ENCODE data around the gene NBEAL2.

The NBEAL2 gene

GRCh38 chr3:47001731-47002170 is 22.3 kb downstream of the NBEAL2 start:
- Histone ChIP-seq H3K27ac (no peak overlapping the region), H3K36me3 (ENCODE audit: insufficient read depth, low read length) (no peaks in the 10 kb centered on the region), H3K9ac (ENCODE audit: insufficient read length) (no peak overlapping the region), H3K4me3 (no peak overlapping the region), H3K9me3 (ENCODE audit: low read depth, low read length) (no peaks in the 10 kb centered on the region)
- no peak for DNase-seq (ENCODE audit: low read depth, low spot score)
- TF ChIP-seq EZH2 (IDR thresholded peaks at IDR 0.05), result no peak
- no peak for TF ChIP-seq POLR2AphosphoS5 (IDR thresholded peaks at IDR 0.05; ENCODE audit: borderline replicate concordance, low read depth, low read length)
- TF ChIP-seq FOXP2 (optimal IDR thresholded peaks at IDR 0.05; ENCODE audit: control extremely low read depth, extremely low read length, insufficient read depth), result no peak

GRCh38 chr3:47002171-47003055 is 22.9 kb downstream of the NBEAL2 start:
- no peak overlapping the region for H3K9ac ChIP-seq (ENCODE audit: insufficient read length)
- TF ChIP-seq FOXP2 (optimal IDR thresholded peaks at IDR 0.05; ENCODE audit: control extremely low read depth, extremely low read length, insufficient read depth) (no peak), EZH2 (IDR thresholded peaks at IDR 0.05) (no peak)
- H3K4me3 ChIP-seq, result no peak overlapping the region
- no peaks in the 10 kb centered on the region for H3K36me3 ChIP-seq (ENCODE audit: insufficient read depth, low read length)
- H3K27ac ChIP-seq, result no peak overlapping the region
- no peak for DNase-seq (ENCODE audit: low read depth, low spot score)
- no peaks in the 10 kb centered on the region for H3K9me3 ChIP-seq (ENCODE audit: low read depth, low read length)

DNA sequence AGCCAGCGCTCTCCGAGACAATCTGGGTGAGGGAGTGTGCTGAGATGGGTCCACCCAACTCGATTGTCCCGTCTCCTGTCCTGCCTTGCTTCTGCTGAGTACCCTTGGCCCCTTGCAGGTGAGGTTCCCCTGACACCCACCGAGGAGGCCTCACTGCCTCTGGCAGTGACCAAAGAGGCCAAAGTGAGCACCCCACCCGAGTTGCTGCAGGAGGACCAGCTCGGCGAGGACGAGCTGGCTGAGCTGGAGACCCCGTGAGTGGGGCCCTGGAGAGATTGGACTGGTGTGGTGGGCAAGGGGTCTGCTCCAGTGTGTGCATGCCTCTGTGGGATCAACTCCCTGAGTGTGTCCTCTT is 23.6 kb downstream of the NBEAL2 start:
- no peak for DNase-seq (ENCODE audit: low read depth, low spot score)
- Histone ChIP-seq H3K36me3 (ENCODE audit: insufficient read depth, low read length) (no peaks in the 10 kb centered on the region), H3K9me3 (ENCODE audit: low read depth, low read length) (no peaks in the 10 kb centered on the region), H3K27ac (no peak overlapping the region), H3K4me3 (no peak overlapping the region), H3K9ac (ENCODE audit: insufficient read length) (no peak overlapping the region)
- TF ChIP-seq EZH2 (IDR thresholded peaks at IDR 0.05), result no peak
- no peak for TF ChIP-seq FOXP2 (optimal IDR thresholded peaks at IDR 0.05; ENCODE audit: control extremely low read depth, extremely low read length, insufficient read depth)
- no peak for TF ChIP-seq POLR2AphosphoS5 (IDR thresholded peaks at IDR 0.05; ENCODE audit: borderline replicate concordance, low read depth, low read length)

GRCh38 chr3:47003461-47004368 is 24.2 kb downstream of the NBEAL2 start:
- no peak for DNase-seq (ENCODE audit: low read depth, low spot score)
- Histone ChIP-seq H3K36me3 (ENCODE audit: insufficient read depth, low read length) (no peaks in the 10 kb centered on the region), H3K27ac (no peak overlapping the region), H3K9me3 (ENCODE audit: low read depth, low read length) (no peaks in the 10 kb centered on the region), H3K9ac (ENCODE audit: insufficient read length) (no peak overlapping the region), H3K4me3 (no peak overlapping the region)
- TF ChIP-seq FOXP2 (optimal IDR thresholded peaks at IDR 0.05; ENCODE audit: control extremely low read depth, extremely low read length, insufficient read depth), result no peak
- TF ChIP-seq POLR2AphosphoS5 (IDR thresholded peaks at IDR 0.05; ENCODE audit: borderline replicate concordance, low read depth, low read length), result no peak
- no peak for TF ChIP-seq EZH2 (IDR thresholded peaks at IDR 0.05)

DNA sequence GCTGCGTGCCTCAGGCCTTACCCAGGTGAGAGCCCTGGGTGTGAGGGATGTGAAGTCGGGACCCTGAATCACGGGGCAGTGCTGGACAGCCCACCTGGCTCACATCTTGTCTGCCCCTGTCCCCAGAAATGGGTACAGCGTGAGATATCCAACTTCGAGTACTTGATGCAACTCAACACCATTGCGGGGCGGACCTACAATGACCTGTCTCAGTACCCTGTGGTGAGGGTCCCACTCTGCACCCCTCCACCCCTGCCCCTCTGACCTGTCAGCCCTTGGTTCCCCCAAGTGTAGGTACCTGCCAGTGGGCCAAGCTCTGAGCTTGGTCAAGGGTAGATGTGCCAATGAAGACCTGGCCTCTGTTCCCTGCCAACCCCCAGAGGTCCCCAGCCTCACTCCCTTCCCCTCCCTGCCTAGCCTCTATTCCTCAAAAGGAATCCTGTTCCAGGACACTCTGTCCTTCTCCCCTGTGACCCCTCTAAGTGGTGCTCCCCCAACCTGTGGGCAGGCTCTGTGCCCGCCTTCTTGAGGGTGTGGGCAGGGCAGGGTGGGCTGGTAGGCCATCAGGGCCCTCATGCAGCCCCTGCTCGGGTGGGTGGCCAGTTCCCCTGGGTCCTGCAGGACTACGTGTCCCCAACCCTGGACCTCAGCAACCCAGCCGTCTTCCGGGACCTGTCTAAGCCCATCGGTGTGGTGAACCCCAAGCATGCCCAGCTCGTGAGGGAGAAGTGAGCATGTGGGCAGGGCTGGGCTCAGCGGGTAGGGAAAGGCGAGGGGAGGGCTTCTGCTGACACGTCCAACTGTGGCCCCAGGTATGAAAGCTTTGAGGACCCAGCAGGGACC is 25.1 kb downstream of the NBEAL2 start:
- Histone ChIP-seq H3K9ac (ENCODE audit: insufficient read length) (no peak overlapping the region), H3K27ac (no peak overlapping the region), H3K9me3 (ENCODE audit: low read depth, low read length) (no peaks in the 10 kb centered on the region), H3K36me3 (ENCODE audit: insufficient read depth, low read length) (no peaks in the 10 kb centered on the region), H3K4me3 (no peak overlapping the region)
- TF ChIP-seq POLR2AphosphoS5 (IDR thresholded peaks at IDR 0.05; ENCODE audit: borderline replicate concordance, low read depth, low read length) (no peak), FOXP2 (optimal IDR thresholded peaks at IDR 0.05; ENCODE audit: control extremely low read depth, extremely low read length, insufficient read depth) (no peak), EZH2 (IDR thresholded peaks at IDR 0.05) (no peak)
- no peak for DNase-seq (ENCODE audit: low read depth, low spot score)

DNA sequence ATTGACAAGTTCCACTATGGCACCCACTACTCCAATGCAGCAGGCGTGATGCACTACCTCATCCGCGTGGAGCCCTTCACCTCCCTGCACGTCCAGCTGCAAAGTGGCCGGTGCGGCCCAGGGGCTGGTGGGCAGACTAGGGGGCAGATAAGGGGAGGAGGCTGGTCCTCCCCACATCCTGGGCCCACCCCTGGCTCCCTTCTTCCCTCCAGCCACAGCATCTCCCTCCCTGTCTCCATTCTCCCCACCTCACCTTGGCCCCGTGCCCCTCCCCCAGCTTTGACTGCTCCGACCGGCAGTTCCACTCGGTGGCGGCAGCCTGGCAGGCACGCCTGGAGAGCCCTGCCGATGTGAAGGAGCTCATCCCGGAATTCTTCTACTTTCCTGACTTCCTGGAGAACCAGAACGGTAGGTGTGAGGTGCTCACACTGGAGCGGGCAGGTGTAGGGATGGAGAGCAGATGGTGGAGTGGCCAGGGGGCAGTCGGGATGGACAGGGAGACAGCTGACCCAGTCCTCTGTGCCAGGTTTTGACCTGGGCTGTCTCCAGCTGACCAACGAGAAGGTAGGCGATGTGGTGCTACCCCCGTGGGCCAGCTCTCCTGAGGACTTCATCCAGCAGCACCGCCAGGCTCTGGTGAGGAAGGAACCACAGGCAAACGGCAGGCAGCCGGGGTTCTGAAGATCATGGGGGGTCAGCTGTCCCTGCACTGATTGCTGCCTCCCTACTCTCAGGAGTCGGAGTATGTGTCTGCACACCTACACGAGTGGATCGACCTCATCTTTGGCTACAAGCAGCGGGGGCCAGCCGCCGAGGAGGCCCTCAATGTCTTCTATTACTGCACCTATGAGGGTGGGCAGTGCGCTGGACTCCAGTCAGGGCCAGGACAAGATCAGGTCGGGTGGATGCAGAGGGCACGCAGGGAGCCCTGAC is 26.0 kb downstream of the NBEAL2 start:
- H3K9ac ChIP-seq (ENCODE audit: insufficient read length), result no peak overlapping the region
- no peaks in the 10 kb centered on the region for H3K9me3 ChIP-seq (ENCODE audit: low read depth, low read length)
- H3K4me3 ChIP-seq, result no peak overlapping the region
- TF ChIP-seq POLR2AphosphoS5 (IDR thresholded peaks at IDR 0.05; ENCODE audit: borderline replicate concordance, low read depth, low read length) (no peak), EZH2 (IDR thresholded peaks at IDR 0.05) (no peak), FOXP2 (optimal IDR thresholded peaks at IDR 0.05; ENCODE audit: control extremely low read depth, extremely low read length, insufficient read depth) (no peak)
- no peak for DNase-seq (ENCODE audit: low read depth, low spot score)
- H3K27ac ChIP-seq, result no peak overlapping the region
- H3K36me3 ChIP-seq (ENCODE audit: insufficient read depth, low read length), result no peaks in the 10 kb centered on the region

GRCh38 chr3:47006145-47006651 is 26.7 kb downstream of the NBEAL2 start:
- DNase-seq (ENCODE audit: low read depth, low spot score), result no peak
- H3K36me3 ChIP-seq (ENCODE audit: insufficient read depth, low read length), result no peaks in the 10 kb centered on the region

More at GRCh38 chr3:47006145-47006651, 26.7 kb downstream of the NBEAL2 start:
- Histone ChIP-seq H3K9ac (ENCODE audit: insufficient read length) (no peak overlapping the region), H3K4me3 (no peak overlapping the region), H3K27ac (no peak overlapping the region), H3K9me3 (ENCODE audit: low read depth, low read length) (no peaks in the 10 kb centered on the region)
- TF ChIP-seq POLR2AphosphoS5 (IDR thresholded peaks at IDR 0.05; ENCODE audit: borderline replicate concordance, low read depth, low read length) (no peak), FOXP2 (optimal IDR thresholded peaks at IDR 0.05; ENCODE audit: control extremely low read depth, extremely low read length, insufficient read depth) (no peak), EZH2 (IDR thresholded peaks at IDR 0.05) (no peak)
